Measurements from ENCODE around the gene BTF3L4. TPM values are rescaled to one million over a fixed set of nuclear protein-coding genes. Genes with fewer than 3 reads are reported as not detected.

Gene BTF3L4
- total RNA-seq, 2 donors from 2014 or later, result 24.2 to 29.9 TPM

DNA sequence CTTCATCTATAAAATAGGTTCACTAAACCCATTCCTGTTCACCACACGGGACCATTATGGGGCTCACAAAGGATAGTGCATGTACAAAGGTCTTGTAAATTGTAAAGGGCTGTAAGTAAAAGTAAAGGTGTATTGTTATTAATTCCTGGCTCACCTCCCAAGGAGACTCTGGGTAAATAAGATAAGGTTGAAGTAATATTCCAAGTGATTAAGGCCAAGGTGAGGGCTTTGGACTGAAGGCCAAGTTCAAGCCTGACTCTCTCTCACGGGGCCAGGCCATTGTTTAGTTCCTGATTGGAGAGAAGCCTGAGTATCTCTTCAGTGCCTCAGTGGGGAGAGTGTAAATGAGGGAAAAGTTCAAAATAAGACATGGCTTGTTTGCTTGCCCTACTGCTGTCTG lies 66.3 kb downstream of the BTF3L4 start:
- ATAC-seq, result no peak
- H3K27me3 Mint-ChIP-seq, result peaks cover 20 to 36% of the 10 kb centered on the region in 2 donors
- no peaks in the 10 kb centered on the region for H3K4me1 Mint-ChIP-seq (ENCODE audit: low read depth in 2 of 2)
- H3K27ac Mint-ChIP-seq, result no peak overlapping the region
- no peak overlapping the region for H3K4me3 Mint-ChIP-seq
- DNase-seq (ENCODE audit: low spot score), result no peak
- H3K9me3 Mint-ChIP-seq, result no peaks in the 10 kb centered on the region
- H3K36me3 Mint-ChIP-seq, result no peaks in the 10 kb centered on the region

GRCh38 chr1:52123622-52124021 lies 67.5 kb downstream of the BTF3L4 start:
- Mint-ChIP-seq H3K36me3 (no peaks in the 10 kb centered on the region), H3K4me1 (ENCODE audit: low read depth in 2 of 2) (no peaks in the 10 kb centered on the region)
- ATAC-seq, result no peak

GRCh38 chr1:52125736-52126359 lies 69.8 kb downstream of the BTF3L4 start:
- no peak for DNase-seq (ENCODE audit: low spot score)
- H3K36me3 Mint-ChIP-seq, result no peaks in the 10 kb centered on the region
- peaks cover 30 to 44% of the 10 kb centered on the region in 2 donors for H3K27me3 Mint-ChIP-seq
- H3K4me1 Mint-ChIP-seq (ENCODE audit: low read depth in 2 of 2), result no peaks in the 10 kb centered on the region
- H3K4me3 Mint-ChIP-seq, result no peak overlapping the region
- H3K27ac Mint-ChIP-seq, result no peak overlapping the region
- no peaks in the 10 kb centered on the region for H3K9me3 Mint-ChIP-seq
- ATAC-seq, result no peak

More at GRCh38 chr1:52123622-52124021, 67.5 kb downstream of the BTF3L4 start:
- no peak overlapping the region for H3K27ac Mint-ChIP-seq
- peaks cover 29 to 49% of the 10 kb centered on the region in 2 donors for H3K27me3 Mint-ChIP-seq
- H3K4me3 Mint-ChIP-seq, result no peak overlapping the region
- DNase-seq (ENCODE audit: low spot score), result no peak
- no peaks in the 10 kb centered on the region for H3K9me3 Mint-ChIP-seq

DNA sequence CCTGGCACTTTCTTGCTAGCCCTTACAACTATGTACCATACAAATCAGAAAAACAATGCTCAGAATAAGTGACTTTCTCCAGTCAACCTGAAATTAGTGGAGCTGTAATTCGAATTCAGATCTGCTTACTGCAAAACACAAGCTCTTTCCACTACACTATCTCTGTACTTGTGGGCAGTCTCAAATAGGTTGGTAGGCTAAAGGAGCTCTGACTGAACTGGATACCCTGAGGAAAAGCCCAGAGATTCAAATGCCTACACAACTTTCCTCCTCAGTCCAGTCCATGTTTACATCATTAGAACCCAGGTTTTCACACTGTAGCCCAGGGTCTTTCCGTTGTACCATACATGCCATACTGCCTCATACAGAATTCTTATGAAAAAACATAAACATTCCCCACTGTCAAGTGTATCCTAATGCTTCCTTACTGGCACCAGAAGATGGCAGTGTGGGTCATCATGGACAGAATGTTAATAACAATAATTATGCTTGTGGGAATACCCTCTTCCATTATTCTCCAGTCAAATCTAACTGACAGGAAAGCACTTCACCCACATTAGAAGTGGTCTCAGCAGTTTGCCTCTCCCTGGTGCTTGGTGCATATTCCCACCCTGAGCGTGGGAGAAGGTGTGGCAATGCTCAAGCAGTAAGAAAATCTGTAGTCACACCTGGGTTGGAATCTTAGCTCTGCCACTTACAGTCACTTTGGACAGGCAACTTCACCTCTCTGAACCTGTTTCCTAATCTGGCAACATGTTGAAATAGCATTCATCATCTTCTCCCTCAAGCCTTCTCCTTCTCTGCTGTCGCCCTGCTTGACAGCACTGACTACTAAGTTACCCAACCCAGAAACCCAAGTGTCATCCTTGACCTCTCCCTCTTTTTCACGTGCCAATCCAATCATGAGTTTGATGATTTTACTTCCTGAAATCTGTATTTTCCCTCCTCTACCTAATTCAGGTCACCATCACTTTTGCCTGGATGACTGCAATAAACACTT lies 71.4 kb downstream of the BTF3L4 start:
- Mint-ChIP-seq H3K4me3 (no peak overlapping the region), H3K9me3 (no peaks in the 10 kb centered on the region), H3K4me1 (ENCODE audit: low read depth in 2 of 2) (no peaks in the 10 kb centered on the region), H3K27me3 (peaks cover 31 to 41% of the 10 kb centered on the region in 2 donors), H3K27ac (no peak overlapping the region), H3K36me3 (no peaks in the 10 kb centered on the region)
- ATAC-seq (peak in 1 of 2 donors; percentile 50), DNase-seq (ENCODE audit: low spot score) (no peak)

DNA sequence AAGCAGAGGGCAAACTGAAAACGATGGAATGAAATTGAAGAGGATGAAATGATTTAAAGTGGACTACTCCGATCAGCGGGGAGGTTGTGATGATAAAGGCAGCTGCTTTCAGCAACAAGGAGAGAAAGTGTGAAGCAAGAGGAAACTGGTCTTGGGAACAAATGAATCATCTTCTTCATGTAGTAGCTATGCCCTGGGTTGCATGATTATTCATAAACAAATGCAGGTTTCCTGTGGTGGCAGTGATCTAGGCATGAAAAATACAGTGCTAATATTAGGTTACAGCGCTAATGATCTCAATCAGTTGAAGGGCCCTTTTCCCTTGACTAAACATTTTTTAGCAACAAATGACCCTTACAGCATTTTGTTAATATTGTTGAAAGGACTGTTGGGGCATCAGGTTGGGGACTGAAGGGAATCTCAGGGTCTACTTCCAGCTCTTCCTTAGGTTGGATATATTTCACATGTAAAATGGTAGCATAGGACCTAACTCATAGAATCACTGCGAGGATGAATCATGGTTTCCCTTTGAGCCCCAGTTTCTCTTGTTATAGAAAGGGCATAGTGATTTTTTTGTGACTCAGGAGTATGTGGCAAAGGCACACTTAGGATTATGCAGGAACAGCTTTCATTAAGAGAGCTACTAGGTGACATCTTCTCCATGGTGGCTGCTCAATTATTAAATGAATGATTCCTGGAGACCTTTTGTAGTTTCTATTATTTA lies 83.9 kb downstream of the BTF3L4 start:
- peaks cover 27 to 38% of the 10 kb centered on the region in 2 donors for H3K4me1 Mint-ChIP-seq (ENCODE audit: low read depth in 2 of 2)
- H3K36me3 Mint-ChIP-seq, result no peaks in the 10 kb centered on the region
- H3K9me3 Mint-ChIP-seq, result no peaks in the 10 kb centered on the region
- H3K27ac Mint-ChIP-seq, result peak overlapping the region in 1 of 2 donors; percentile 10
- DNase-seq (ENCODE audit: low spot score), result no peak
- H3K27me3 Mint-ChIP-seq, result peaks cover 12 to 28% of the 10 kb centered on the region in 2 donors
- H3K4me3 Mint-ChIP-seq, result peak overlapping the region; percentile 43
- peak; percentile 64 to 79 for ATAC-seq

Other genes starting within 250 kb of the BTF3L4 start
- gene NRDC, start 177.6 kb upstream of the BTF3L4 start, total RNA-seq, result 100 to 1,000 TPM; 173 to 204 TPM
- under 1 TPM; 0.05 to 0.08 TPM for gene RAB3B, start 65.6 kb upstream of the BTF3L4 start, total RNA-seq
- 10 to 100 TPM; 17.6 to 27.8 TPM for gene KTI12, start 22.5 kb upstream of the BTF3L4 start, total RNA-seq
- gene TXNDC12, start 1.1 kb upstream of the BTF3L4 start, total RNA-seq, result 10 to 100 TPM; 32.0 to 50.2 TPM
- gene ZFYVE9, start 85.8 kb downstream of the BTF3L4 start, total RNA-seq, result 1 to 10 TPM; 1.1 to 2.9 TPM

Data from natural killer cell treated with Interleukin-12 subunit alpha and Interleukin-12 subunit beta and Interleukin-15 and Interleukin-18, amount 100 ng/mL, for 72 hours (primary cell).